IMR-90 (cell line): Measurements from ENCODE around the gene NELFCD. TPM values are rescaled to one million over a fixed set of nuclear protein-coding genes. Genes with fewer than 3 reads are reported as not detected.

ENCODE experiments used
- ATAC-seq: fragments of 200-7000 bp; cut with Tn5 transposase; 2 replicates; pipeline ENCODE4 v1.9.1; 2020; ENCODE audit warnings: low read depth, mild to moderate bottlenecking, moderate library complexity
- BruUV-seq: library from RNA; stranded (reverse); fragments of 400-500 nt; replicated peaks from 2 replicates; lab custom pipeline; 2021; lab: Mats Ljungman, UMichigan
- CTCF ChIA-PET: fragments of 300-600 bp; formaldehyde crosslinking; extraction: SDS; loops from one replicate; lab custom pipeline; 2021; ENCODE audit warnings: antibody characterized with exemption; lab: Yijun Ruan, JAX
- POLR2A ChIA-PET: fragments of 300-600 bp; sonication (Branson Sonifier 250); formaldehyde crosslinking; loops from one replicate; lab custom pipeline; 2022; ENCODE audit warnings: antibody characterized with exemption; ENCODE audit not compliant: unreplicated experiment; lab: Charles Lee
- DNase-seq: peaks from one replicate; pipeline ENCODE4 v3.0.0; 2013
- H2AFZ ChIP-seq: replicated peaks from 2 replicates; pipeline ENCODE3; 2013; ENCODE audit warnings: low read length, mild to moderate bottlenecking; ENCODE audit not compliant: poor library complexity
- H2AK5ac ChIP-seq: 2 replicates; pipeline ENCODE4 v1.6.1; 2013; ENCODE audit warnings: low read depth, low read length, inconsistent platforms
- H2AK9ac ChIP-seq: replicated peaks from 2 replicates; pipeline ENCODE3; 2013; ENCODE audit warnings: mild to moderate bottlenecking, low read depth, low read length, moderate library complexity; ENCODE audit not compliant: poor library complexity
- H2BK120ac ChIP-seq: 2 replicates; pipeline ENCODE4 v1.6.1; 2013; ENCODE audit warnings: low read depth, low read length, inconsistent platforms
- H2BK15ac ChIP-seq: 3 replicates; pipeline ENCODE4 v1.6.1; 2013; ENCODE audit warnings: low read depth, low read length, inconsistent platforms
- H2BK20ac ChIP-seq: 2 replicates; pipeline ENCODE4 v1.6.1; 2013; ENCODE audit warnings: low read depth, mild to moderate bottlenecking, inconsistent platforms, low read length, moderate library complexity
- H2BK5ac ChIP-seq: 2 replicates; pipeline ENCODE4 v1.6.1; 2013; ENCODE audit warnings: mild to moderate bottlenecking, low read depth, low read length, inconsistent platforms; ENCODE audit not compliant: poor library complexity, severe bottlenecking
- H3K14ac ChIP-seq: replicated peaks from 2 replicates; pipeline ENCODE4 v1.6.1; 2013; ENCODE audit warnings: low read depth, low read length, inconsistent platforms
- H3K18ac ChIP-seq: 2 replicates; pipeline ENCODE4 v1.6.1; 2013; ENCODE audit warnings: low read depth, low read length, control low read depth
- H3K23ac ChIP-seq: 2 replicates; pipeline ENCODE4 v1.6.1; 2013; ENCODE audit warnings: low read depth, low read length, inconsistent platforms
- H3K27ac ChIP-seq: 2 replicates; pipeline ENCODE4 v1.5.1; 2013; ENCODE audit warnings: mild to moderate bottlenecking, control low read depth, low read length; ENCODE audit not compliant: insufficient read depth
- H3K27me3 ChIP-seq: 2 replicates; pipeline ENCODE4 v1.6.1; 2013; ENCODE audit warnings: low read length; ENCODE audit not compliant: control insufficient read depth, insufficient read depth
- H3K36me3 ChIP-seq: 2 replicates; pipeline ENCODE4 v1.6.1; 2013; ENCODE audit warnings: low read length, mixed read lengths; ENCODE audit not compliant: control insufficient read depth, insufficient read depth
- H3K4ac ChIP-seq: 2 replicates; pipeline ENCODE4 v1.6.1; 2013; ENCODE audit warnings: low read depth, low read length, inconsistent platforms
- H3K4me1 ChIP-seq: 2 replicates; pipeline ENCODE4 v1.6.1; 2013; ENCODE audit warnings: low read length, mixed read lengths; ENCODE audit not compliant: control insufficient read depth, insufficient read depth
- H3K4me2 ChIP-seq: 2 replicates; pipeline ENCODE4 v1.6.1; 2013; ENCODE audit warnings: low read depth, mild to moderate bottlenecking, control low read depth, low read length, moderate library complexity
- H3K4me3 ChIP-seq: 2 replicates; pipeline ENCODE4 v1.5.1; 2013; ENCODE audit warnings: low read depth, mild to moderate bottlenecking, control low read depth, low read length, moderate library complexity; ENCODE audit not compliant: insufficient read depth
- H3K56ac ChIP-seq: 2 replicates; pipeline ENCODE4 v1.6.1; 2013; ENCODE audit warnings: low read length, inconsistent platforms; ENCODE audit not compliant: insufficient read depth; ENCODE audit errors: extremely low read depth
- H3K79me1 ChIP-seq, 2 experiments: 2 replicates each; pipeline ENCODE4 v1.6.1; 2013; ENCODE audit warnings: low read length in 2 of 2, inconsistent platforms in 1 of 2, low read depth in 1 of 2
- H3K9ac ChIP-seq: 2 replicates; pipeline ENCODE4 v1.6.1; 2013; ENCODE audit warnings: low read depth, low read length, control low read depth
- H3K9me1 ChIP-seq: 2 replicates; pipeline ENCODE4 v1.6.1; 2013; ENCODE audit warnings: low read length, inconsistent platforms; ENCODE audit not compliant: insufficient read depth
- H3K9me3 ChIP-seq: 2 replicates; pipeline ENCODE4 v1.6.1; 2013; ENCODE audit warnings: low read length; ENCODE audit not compliant: control insufficient read depth, insufficient read depth
- H4K20me1 ChIP-seq: 2 replicates; pipeline ENCODE4 v1.6.1; 2013; ENCODE audit warnings: low read length, inconsistent platforms; ENCODE audit not compliant: insufficient read depth
- H4K5ac ChIP-seq: 2 replicates; pipeline ENCODE4 v1.6.1; 2013; ENCODE audit warnings: mild to moderate bottlenecking, low read depth, low read length, control low read depth
- H4K8ac ChIP-seq, 2 experiments: 2 replicates each; pipeline ENCODE4 v1.6.1; 2013; ENCODE audit warnings: low read depth in 2 of 2, low read length in 2 of 2, control low read depth in 1 of 2, inconsistent platforms in 1 of 2
- H4K91ac ChIP-seq: 2 replicates; pipeline ENCODE4 v1.6.1; 2013; ENCODE audit warnings: low read depth, low read length, inconsistent platforms; ENCODE audit not compliant: insufficient read depth
- CHD1 ChIP-seq: IDR thresholded peaks from 2 replicates; pipeline ENCODE4 v1.6.1; 2012; ENCODE audit warnings: low read depth, low read length, improper control_type of control experiment
- CTCF ChIP-seq: conservative IDR thresholded peaks from 2 replicates; pipeline ENCODE4 v1.5.1; 2012; ENCODE audit warnings: mild to moderate bottlenecking, low read depth, low read length, improper control_type of control experiment
- ELK1 ChIP-seq: fragments of 150-350 bp; IDR thresholded peaks from 2 replicates; pipeline ENCODE4 v1.6.1; 2016; ENCODE audit warnings: low read depth, mild to moderate bottlenecking, low read length, moderate library complexity, borderline replicate concordance
- NFE2L2 ChIP-seq: fragments of 150-350 bp; IDR thresholded peaks from 2 replicates; pipeline ENCODE4 v1.6.1; 2016; ENCODE audit warnings: low read depth, mild to moderate bottlenecking, low read length
- whole genome bisulfite sequencing, 2 experiments: methylation state at CpG; one replicate each; pipeline versions ENCODE4 v1.1.5 to v1.1.7; 2013; ENCODE audit warnings: missing lambda C conversion rate in 2 of 2; ENCODE audit not compliant: insufficient read length in 1 of 2; ENCODE audit errors: extremely low coverage in 2 of 2; 5-methylcytosine and 5-hydroxymethylcytosine counted together
- dilution Hi-C: fragments of 300-500 bp; cut with HindIII; formaldehyde crosslinking; loops from one replicate; pipeline ENCODE4 v1.14.3; 2018; ENCODE audit warnings: low sequenced_read_pairs; ENCODE audit not compliant: unreplicated experiment
- in situ Hi-C: fragments of 300-500 bp; cut with MboI; formaldehyde crosslinking; loops from 3 replicates; pipeline ENCODE4 v1.14.3; 2019; ENCODE audit warnings: low sequenced_read_pairs, inconsistent platforms, mixed read lengths
- intact Hi-C: fragments of 100-400 bp; cut with micrococcal nuclease; formaldehyde crosslinking; loops from 2 replicates; pipeline ENCODE4 v1.10.0; 2022
- polyA plus RNA-seq, 3 experiments: library from polyadenylated mRNA; depleted of rRNA; stranded (reverse); fragments of >200 nt; gene quantifications; 2 replicates each; pipeline ENCODE4 v1.2.3, GENCODE V29; 2012; ENCODE audit warnings: low replicate concordance in 1 of 3
- total RNA-seq: library from RNA; depleted of rRNA; stranded (reverse); fragments of >200 nt; gene quantifications from 2 replicates; pipeline ENCODE4 v1.2.3, GENCODE V29; 2012

Gene NELFCD
- total and polyA plus RNA-seq, 2 of the 4 experiments (the other 2 are of a cell fraction) = 88.9 to 94.1 TPM

- ChIA-PET POLR2A (no interaction called here), CTCF (interaction anchor here (0.6 kb wide), 1 partner anchor 25 kb away, joined by 6 read pairs; no protein-coding TSS in a partner anchor)
- intact Hi-C loops = no loop called here
- H3K4me3 ChIP-seq = no peak overlapping the region
- H2BK5ac ChIP-seq = no peak overlapping the region
- H4K8ac ChIP-seq = no peak overlapping the region
- TF ChIP-seq ELK1 = no peak
- TF ChIP-seq NFE2L2 = no peak
- TF ChIP-seq CHD1 = no peak
- TF ChIP-seq CTCF = no peak
- no peak overlapping the region for H3K27ac ChIP-seq
- H3K9ac ChIP-seq = no peak overlapping the region
- in situ Hi-C loops = no loop called here
- no peak overlapping the region for H3K56ac ChIP-seq
- no peak overlapping the region for H2AK9ac ChIP-seq
- no peak for ATAC-seq
- H2BK120ac ChIP-seq = no peak overlapping the region
- no peak for DNase-seq
- no peak overlapping the region for H3K23ac ChIP-seq
- no peaks in the 10 kb centered on the region for H3K79me1 ChIP-seq
- no peak overlapping the region for H4K91ac ChIP-seq
- H3K9me1 ChIP-seq = no peaks in the 10 kb centered on the region
- H3K36me3 ChIP-seq = no peaks in the 10 kb centered on the region
- no peak overlapping the region for H4K5ac ChIP-seq
- H2AK5ac ChIP-seq = no peak overlapping the region
- no peaks in the 10 kb centered on the region for H3K4me1 ChIP-seq
- no peak overlapping the region for H2BK15ac ChIP-seq
- no peak overlapping the region for H3K4me2 ChIP-seq
- H3K4ac ChIP-seq = no peak overlapping the region
- no peak overlapping the region for H3K14ac ChIP-seq
- H2AFZ ChIP-seq = no peak overlapping the region
- no TSS peak for BruUV-seq
- no peaks in the 10 kb centered on the region for H4K20me1 ChIP-seq
- dilution Hi-C loops = no loop called here
- H3K27me3 ChIP-seq = peaks cover 15% of the 10 kb centered on the region
- no peaks in the 10 kb centered on the region for H3K9me3 ChIP-seq
- no peak overlapping the region for H2BK20ac ChIP-seq
- H3K18ac ChIP-seq = no peak overlapping the region
- WGBS, 2 experiments = no CpG with 5 or more reads among the region's 3 CpGs
These were observed 39.6 kb upstream of the NELFCD start for GRCh38 chr20:58941471-58941870.
